GM19240 (cell line): ENCODE results near the gene RARG.

Experiments
- DNase-seq: peaks from one replicate; pipeline ENCODE4 v3.0.0; 2011; ENCODE audit warnings: low spot score; ENCODE audit not compliant: insufficient read length

RARG gene

GRCh38 chr12:53224061-53224896, 7.7 kb downstream of the RARG start:
- DNase-seq, result no peak

GRCh38 chr12:53223389-53224060, 8.5 kb downstream of the RARG start:
- DNase-seq, result no peak

- no peak for DNase-seq
These were observed 9.2 kb downstream of the RARG start for GRCh38 chr12:53222806-53223261.

- no peak for DNase-seq
These were observed 9.8 kb downstream of the RARG start for GRCh38 chr12:53222170-53222721.

GRCh38 chr12:53221203-53222080, 10.6 kb downstream of the RARG start:
- no peak for DNase-seq

- DNase-seq, result peak; percentile 84
These were observed 11.3 kb downstream of the RARG start for GRCh38 chr12:53220694-53221202.

- peak; percentile 66 for DNase-seq
These were observed 11.9 kb downstream of the RARG start for GRCh38 chr12:53219956-53220693.

GRCh38 chr12:53219292-53219955, 12.6 kb downstream of the RARG start:
- peak; percentile 46 for DNase-seq

- DNase-seq, result no peak
These were observed 13.3 kb downstream of the RARG start for GRCh38 chr12:53218551-53219291.

GRCh38 chr12:53217931-53218307, 14.1 kb downstream of the RARG start:
- DNase-seq, result no peak

- DNase-seq, result no peak
These were observed 14.7 kb downstream of the RARG start for GRCh38 chr12:53217051-53217930.

- DNase-seq, result no peak
These were observed 16.5 kb downstream of the RARG start for GRCh38 chr12:53215497-53215896.

- no peak for DNase-seq
These were observed 17.1 kb downstream of the RARG start for GRCh38 chr12:53214687-53215455.

GRCh38 chr12:53214221-53214620, 17.8 kb downstream of the RARG start:
- no peak for DNase-seq

- peak; percentile 76 for DNase-seq
These were observed 18.7 kb downstream of the RARG start for GRCh38 chr12:53213348-53213747.

GRCh38 chr12:53212931-53213330, 19.1 kb downstream of the RARG start:
- no peak for DNase-seq
